Endothelial cell of umbilical vein (primary cell): ENCODE measurements around the gene STMND1. TPM values are rescaled to one million over a fixed set of nuclear protein-coding genes. Genes with fewer than 3 reads are reported as not detected.

Source experiments
- BruUV-seq: library from RNA; stranded (reverse); fragments of 400-500 nt; replicated peaks from 2 replicates; lab custom pipeline; 2021; lab: Mats Ljungman, UMichigan
- CTCF ChIA-PET: fragments of 300-600, 350-600 bp; sonication (Branson Sonifier 250); formaldehyde crosslinking; loops from one replicate; lab custom pipeline; 2021; ENCODE audit warnings: antibody characterized with exemption, inconsistent platforms; lab: Charles Lee
- POLR2A ChIA-PET: fragments of 300-600, 350-600 bp; sonication (Branson Sonifier 250); formaldehyde crosslinking; loops from one replicate; lab custom pipeline; 2021; ENCODE audit warnings: antibody characterized with exemption, inconsistent platforms; lab: Charles Lee
- DNase-seq: peaks from one replicate; pipeline ENCODE4 v3.0.0-alpha.2; 2011; ENCODE audit warnings: low read depth, low spot score
- FAIRE-seq: peaks from 2 replicates; lab custom pipeline; 2011; peaks lifted over from hg19 to GRCh38; lab: Jason Lieb, UNC
- H2AFZ ChIP-seq: 2 replicates; pipeline ENCODE4 v1.6.0; 2012; ENCODE audit warnings: low read depth, low read length, control low read depth, inconsistent platforms
- H3K27ac ChIP-seq: 2 replicates; pipeline ENCODE4 v1.5.1; 2011; ENCODE audit warnings: low read depth, mild to moderate bottlenecking, control low read depth, low read length, moderate library complexity; ENCODE audit not compliant: insufficient read depth
- H3K27me3 ChIP-seq, 2 experiments: 2 replicates each; pipeline versions ENCODE4 v1.6.0 to v1.6.1; 2011; ENCODE audit warnings: low read length in 2 of 2, mixed read lengths in 1 of 2; ENCODE audit not compliant: control insufficient read depth in 2 of 2, insufficient read depth in 2 of 2
- H3K36me3 ChIP-seq, 2 experiments: 2 replicates in 1 of 2; 3 replicates in 1 of 2; pipeline ENCODE4 v1.5.1; 2011; ENCODE audit warnings: low read length in 2 of 2, mild to moderate bottlenecking in 1 of 2, moderate library complexity in 1 of 2; ENCODE audit not compliant: control insufficient read depth in 2 of 2, insufficient read depth in 2 of 2; ENCODE audit errors: extremely low read depth in 1 of 2
- H3K4me1 ChIP-seq: 3 replicates; pipeline ENCODE4 v1.5.1; 2011; ENCODE audit warnings: mild to moderate bottlenecking, low read length; ENCODE audit not compliant: control insufficient read depth, insufficient read depth; ENCODE audit errors: extremely low read depth
- H3K4me2 ChIP-seq: 2 replicates; pipeline ENCODE4 v1.6.1; 2011; ENCODE audit warnings: low read length, control low read depth, mixed read lengths; ENCODE audit not compliant: insufficient read depth
- H3K4me3 ChIP-seq, 3 experiments: fragments of 200-600 bp in 1 of 3; sonication (generic), shearing (Covaris generic) in 1 of 3; replicated peaks in 1 of 3; 2 replicates each; pipeline ENCODE4 v1.5.1; 2011 to 2016; ENCODE audit warnings: control low read depth in 3 of 3, low read length in 3 of 3, mild to moderate bottlenecking in 2 of 3, inconsistent platforms in 1 of 3, low read depth in 1 of 3, moderate library complexity in 1 of 3; ENCODE audit not compliant: insufficient read depth in 1 of 3
- H3K79me2 ChIP-seq: 2 replicates; pipeline ENCODE4 v1.6.0; 2012; ENCODE audit warnings: low read length, inconsistent platforms; ENCODE audit not compliant: control insufficient read depth, insufficient read depth
- H3K9ac ChIP-seq: replicated peaks from 2 replicates; pipeline ENCODE3; 2011; ENCODE audit warnings: low read length, control low read depth; ENCODE audit not compliant: insufficient read depth; ENCODE audit errors: extremely low read depth
- H3K9me1 ChIP-seq: replicated peaks from 3 replicates; pipeline ENCODE4 v1.6.0; 2011; ENCODE audit warnings: mild to moderate bottlenecking, low read length; ENCODE audit not compliant: control insufficient read depth, insufficient read depth; ENCODE audit errors: extremely low read depth
- H3K9me3 ChIP-seq: replicated peaks from 2 replicates; pipeline ENCODE4 v1.5.1; 2012; ENCODE audit warnings: low read length, inconsistent platforms; ENCODE audit not compliant: control insufficient read depth, insufficient read depth
- H4K20me1 ChIP-seq: replicated peaks from 2 replicates; pipeline ENCODE3; 2011; ENCODE audit warnings: mild to moderate bottlenecking, low read length; ENCODE audit not compliant: control insufficient read depth, insufficient read depth; ENCODE audit errors: extremely low read depth
- EZH2 ChIP-seq: IDR thresholded peaks from 2 replicates; pipeline ENCODE4 v1.6.1; 2012; ENCODE audit warnings: borderline replicate concordance, low read depth, mild to moderate bottlenecking, moderate library complexity, low read length, inconsistent platforms; ENCODE audit not compliant: severe bottlenecking
- FOS ChIP-seq: IDR thresholded peaks from 2 replicates; pipeline ENCODE4 v1.6.1; 2011; ENCODE audit warnings: mild to moderate bottlenecking, low read length, moderate library complexity, borderline replicate concordance; ENCODE audit not compliant: insufficient read depth
- GATA2 ChIP-seq: IDR thresholded peaks from 2 replicates; pipeline ENCODE4 v1.7.0; 2011; ENCODE audit warnings: low read depth, mild to moderate bottlenecking, moderate library complexity, mixed read lengths, low read length; ENCODE audit not compliant: insufficient read length, insufficient read depth
- JUN ChIP-seq: IDR thresholded peaks from 2 replicates; pipeline ENCODE4 v1.6.1; 2011; ENCODE audit warnings: borderline replicate concordance, low read depth; ENCODE audit not compliant: insufficient read length, insufficient read depth
- MYC ChIP-seq: IDR thresholded peaks from one replicate; pipeline ENCODE4 v1.6.1; 2011; ENCODE audit warnings: mild to moderate bottlenecking, low read depth, low read length
- POLR2A ChIP-seq: IDR thresholded peaks from 2 replicates; pipeline ENCODE4 v1.6.1; 2012; ENCODE audit warnings: low read depth, mild to moderate bottlenecking, control low read depth, low read length
- POLR2AphosphoS5 ChIP-seq: IDR thresholded peaks from 2 replicates; pipeline ENCODE4 v1.6.1; 2012; ENCODE audit warnings: low read depth, mild to moderate bottlenecking, control low read depth, low read length, moderate library complexity; ENCODE audit not compliant: insufficient read depth
- dilution Hi-C: fragments of 300-500 bp; cut with MboI; formaldehyde crosslinking; loops from one replicate; pipeline ENCODE4 v1.15.0; 2019; ENCODE audit warnings: low sequenced_read_pairs; ENCODE audit not compliant: extremely low pct_ligation_motif_present
- intact Hi-C: fragments of 100-400 bp; cut with micrococcal nuclease; formaldehyde crosslinking; loops from one replicate; pipeline ENCODE4 v1.10.0; 2022
- polyA plus RNA-seq, 4 experiments: library from polyadenylated mRNA; depleted of rRNA in 3 of 4; stranded (reverse) in 3 of 4; unstranded in 1 of 4; fragments of >200 nt; gene quantifications; 2 replicates each; pipeline versions ENCODE4 v1.2.1 to v1.2.3, GENCODE V29; 2011 to 2012; ENCODE audit warnings: missing spikeins in 1 of 4
- total RNA-seq: library from RNA; stranded (reverse); gene quantifications from 2 replicates; pipeline ENCODE4 v1.2.3, GENCODE V29; 2021
- TF ChIP-seq, protein P1 (sequence below), 2 donors: IDR thresholded peaks; 1 replicate in 1 of 2; 2 replicates in 1 of 2; pipeline ENCODE4 v1.5.1; 2011; ENCODE audit warnings: low read length in 2 of 2, mild to moderate bottlenecking in 2 of 2, moderate library complexity in 2 of 2, control low read depth in 1 of 2, inconsistent platforms in 1 of 2, low read depth in 1 of 2; ENCODE audit not compliant: insufficient read depth in 1 of 2; ENCODE audit errors: extremely low read depth in 1 of 2
- TF ChIP-seq, protein P2 (sequence below): IDR thresholded peaks from 2 replicates; pipeline ENCODE4 v1.6.1; 2011; ENCODE audit not compliant: insufficient read depth, insufficient read length

STMND1 gene
- total and polyA plus RNA-seq, 2 donors (not counting 3 experiments of a cell fraction or from before 2014, with no cell fraction given) = not detected

DNA sequence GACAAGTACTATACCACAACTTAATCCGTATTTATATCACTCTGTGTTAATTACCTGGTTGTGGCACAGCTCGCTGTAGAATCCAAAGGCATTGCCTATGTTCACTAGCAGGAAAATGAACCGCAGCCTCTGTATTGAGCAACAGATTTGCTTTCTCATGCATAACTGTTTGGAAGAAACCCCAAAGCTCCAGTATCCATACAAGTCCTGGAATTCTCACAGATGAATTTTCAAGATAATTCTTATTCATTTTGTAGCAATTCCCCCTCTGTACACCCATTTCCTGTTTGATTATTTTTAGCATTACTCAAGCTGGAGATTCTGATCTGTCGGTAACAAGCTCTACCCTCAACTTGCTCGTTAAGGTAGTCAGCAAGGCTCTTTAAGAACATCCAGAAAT lies 63.5 kb downstream of the STMND1 start:
- POLR2A ChIA-PET = no interaction called here
- H3K9me3 ChIP-seq = no peaks in the 10 kb centered on the region
- FAIRE-seq (no peak), DNase-seq (no peak)
- intact Hi-C loops (no loop called here), dilution Hi-C loops (no loop called here)
- no peak overlapping the region for H3K4me2 ChIP-seq
- no peak overlapping the region for H2AFZ ChIP-seq
- CTCF ChIA-PET = interaction anchor here (0.7 to 1.0 kb wide), 2 partner anchors 419 to 639 kb away, joined by 7 read pairs; no protein-coding TSS in a partner anchor
- no peaks in the 10 kb centered on the region for H3K36me3 ChIP-seq
- no peaks in the 10 kb centered on the region for H3K9me1 ChIP-seq
- no peaks in the 10 kb centered on the region for H4K20me1 ChIP-seq
- BruUV-seq = no TSS peak
- no peaks in the 10 kb centered on the region for H3K4me1 ChIP-seq
- no peak overlapping the region for H3K27ac ChIP-seq
- no peak overlapping the region for H3K4me3 ChIP-seq
- H3K27me3 ChIP-seq = peaks cover 1 to 9% of the 10 kb centered on the region in 2 experiments
- no peak overlapping the region for H3K9ac ChIP-seq
- TF ChIP-seq FOS (no peak), EZH2 (no peak), MYC (no peak), JUN (no peak), POLR2A (no peak), GATA2 (no peak), POLR2AphosphoS5 (no peak)
- TF ChIP-seq, protein P1, sequence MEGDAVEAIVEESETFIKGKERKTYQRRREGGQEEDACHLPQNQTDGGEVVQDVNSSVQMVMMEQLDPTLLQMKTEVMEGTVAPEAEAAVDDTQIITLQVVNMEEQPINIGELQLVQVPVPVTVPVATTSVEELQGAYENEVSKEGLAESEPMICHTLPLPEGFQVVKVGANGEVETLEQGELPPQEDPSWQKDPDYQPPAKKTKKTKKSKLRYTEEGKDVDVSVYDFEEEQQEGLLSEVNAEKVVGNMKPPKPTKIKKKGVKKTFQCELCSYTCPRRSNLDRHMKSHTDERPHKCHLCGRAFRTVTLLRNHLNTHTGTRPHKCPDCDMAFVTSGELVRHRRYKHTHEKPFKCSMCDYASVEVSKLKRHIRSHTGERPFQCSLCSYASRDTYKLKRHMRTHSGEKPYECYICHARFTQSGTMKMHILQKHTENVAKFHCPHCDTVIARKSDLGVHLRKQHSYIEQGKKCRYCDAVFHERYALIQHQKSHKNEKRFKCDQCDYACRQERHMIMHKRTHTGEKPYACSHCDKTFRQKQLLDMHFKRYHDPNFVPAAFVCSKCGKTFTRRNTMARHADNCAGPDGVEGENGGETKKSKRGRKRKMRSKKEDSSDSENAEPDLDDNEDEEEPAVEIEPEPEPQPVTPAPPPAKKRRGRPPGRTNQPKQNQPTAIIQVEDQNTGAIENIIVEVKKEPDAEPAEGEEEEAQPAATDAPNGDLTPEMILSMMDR (IDR thresholded peaks at IDR 0.05; ENCODE audit: extremely low read depth in 1 of 2, insufficient read depth in 1 of 2, low read depth in 1 of 2, low read length in 2 of 2) = no peak
- TF ChIP-seq, protein P2, sequence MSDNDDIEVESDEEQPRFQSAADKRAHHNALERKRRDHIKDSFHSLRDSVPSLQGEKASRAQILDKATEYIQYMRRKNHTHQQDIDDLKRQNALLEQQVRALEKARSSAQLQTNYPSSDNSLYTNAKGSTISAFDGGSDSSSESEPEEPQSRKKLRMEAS = no peak
- H3K79me2 ChIP-seq = no peaks in the 10 kb centered on the region
